Esophagus muscularis mucosa (tissue), 4 donors: Measurements from ENCODE around the gene GUCY2C. TPM values are rescaled to one million over a fixed set of nuclear protein-coding genes. Genes with fewer than 3 reads are reported as not detected.
A peak's percentile ranks its signal among the peaks of the same experiment; 100 is the strongest.
"Not testable (repeated sequence)": the region's sequence is repeated elsewhere in the genome, so short reads cannot be mapped to it uniquely, and the experiment has no call there.

Experiments
- DNase-seq: peaks from one replicate; pipeline ENCODE4 v3.0.0-alpha.2; 2017; ENCODE audit errors: extremely low spot score
- H3K27ac ChIP-seq, 4 donors: fragments of 200-600 bp; sonication (generic); replicated peaks in 1 of 4; 1 replicate in 3 of 4; 2 replicates in 1 of 4; pipeline ENCODE4 v1.5.1; 2016 to 2019; ENCODE audit warnings: mild to moderate bottlenecking in 1 of 4
- H3K27me3 ChIP-seq, 4 donors: fragments of 200-600 bp; sonication (generic); one replicate each; pipeline versions ENCODE4 v1.5.1 to v1.6.0; 2016 to 2019
- H3K36me3 ChIP-seq, 4 donors: fragments of 200-600 bp; sonication (generic); one replicate each; pipeline ENCODE4 v1.5.1; 2016 to 2019
- H3K4me1 ChIP-seq, 4 donors: fragments of 200-600 bp; sonication (generic); one replicate each; pipeline ENCODE4 v1.5.1; 2016 to 2019
- H3K4me3 ChIP-seq, 4 donors: fragments of 200-600 bp; sonication (generic); 1 replicate in 2 of 4; 2 replicates in 2 of 4; pipeline ENCODE4 v1.5.1; 2016 to 2019; ENCODE audit warnings: mild to moderate bottlenecking in 4 of 4, moderate library complexity in 1 of 4
- H3K9me3 ChIP-seq, 4 donors: fragments of 200-600 bp; sonication (generic); 1 replicate in 3 of 4; 2 replicates in 1 of 4; pipeline ENCODE4 v1.5.1; 2016 to 2019
- EP300 ChIP-seq: sonication (generic); formaldehyde crosslinking; IDR thresholded peaks from one replicate; pipeline ENCODE4 v1.6.1; 2017; ENCODE audit warnings: antibody characterized with exemption
- POLR2A ChIP-seq: fragments of 450-650 bp; IDR thresholded peaks from one replicate; pipeline ENCODE4 v1.6.1; 2017; ENCODE audit warnings: antibody characterized with exemption, moderate library complexity, mild to moderate bottlenecking, low read depth
- POLR2AphosphoS5 ChIP-seq, 2 donors: sonication (generic); formaldehyde crosslinking; IDR thresholded peaks; one replicate each; pipeline ENCODE4 v1.6.1; 2017; ENCODE audit warnings: antibody characterized with exemption in 2 of 2
- WGBS: methylation state at CpG from one replicate; pipeline ENCODE4 v1.1.5; 2018; 5-methylcytosine and 5-hydroxymethylcytosine counted together
- intact Hi-C: fragments of 100-400 bp; cut with DNase I; formaldehyde crosslinking; loops from one replicate; pipeline ENCODE4 v1.15.1; 2023
- total RNA-seq, 4 donors: library from RNA; depleted of rRNA; stranded (reverse); fragments of >200 nt; gene quantifications; one replicate each; pipeline versions ENCODE4 v1.1.0 to v1.2.1, GENCODE V29; 2016
- TF ChIP-seq, protein P1 (sequence below), 3 experiments: fragments of 200-600 bp in 2 of 3; fragments of 450-650 bp in 1 of 3; sonication (generic) in 2 of 3; IDR thresholded peaks; one replicate each; pipeline ENCODE4 v1.5.1; 2017 to 2019; ENCODE audit warnings: antibody characterized with exemption in 3 of 3, mild to moderate bottlenecking in 2 of 3, moderate library complexity in 1 of 3

GUCY2C gene
- total RNA-seq, 4 donors from 2014 or later = not detected

DNA sequence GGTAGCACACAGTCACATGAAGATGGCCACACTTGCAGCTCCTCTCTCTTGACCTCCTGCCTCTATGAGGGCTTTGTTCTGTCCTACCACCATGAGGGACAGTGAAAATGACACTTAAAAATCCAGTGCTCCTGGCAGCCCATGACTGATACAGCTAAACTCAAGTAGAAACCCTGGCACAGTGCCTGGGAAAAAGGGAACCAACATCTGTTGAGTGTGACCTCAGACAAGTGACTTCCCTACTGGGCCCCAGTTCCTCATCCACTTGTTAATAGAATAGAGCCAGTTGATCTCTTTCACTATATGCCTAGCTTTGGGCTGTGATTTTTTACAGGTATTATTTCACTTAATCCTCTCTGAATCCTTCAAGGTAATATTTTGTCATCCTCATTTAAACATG is 4.8 kb downstream of the GUCY2C start:
- H3K9me3 ChIP-seq = no peaks in the 10 kb centered on the region
- no peak overlapping the region for H3K27ac ChIP-seq
- DNase-seq = peak; percentile 93
- H3K36me3 ChIP-seq = no peaks in the 10 kb centered on the region
- no peaks in the 10 kb centered on the region for H3K4me1 ChIP-seq
- H3K4me3 ChIP-seq = no peak overlapping the region
- intact Hi-C loops = no loop called here
- no peak for TF ChIP-seq EP300
- TF ChIP-seq POLR2AphosphoS5 (IDR thresholded peaks at IDR 0.05) = no peak
- TF ChIP-seq, protein P1, sequence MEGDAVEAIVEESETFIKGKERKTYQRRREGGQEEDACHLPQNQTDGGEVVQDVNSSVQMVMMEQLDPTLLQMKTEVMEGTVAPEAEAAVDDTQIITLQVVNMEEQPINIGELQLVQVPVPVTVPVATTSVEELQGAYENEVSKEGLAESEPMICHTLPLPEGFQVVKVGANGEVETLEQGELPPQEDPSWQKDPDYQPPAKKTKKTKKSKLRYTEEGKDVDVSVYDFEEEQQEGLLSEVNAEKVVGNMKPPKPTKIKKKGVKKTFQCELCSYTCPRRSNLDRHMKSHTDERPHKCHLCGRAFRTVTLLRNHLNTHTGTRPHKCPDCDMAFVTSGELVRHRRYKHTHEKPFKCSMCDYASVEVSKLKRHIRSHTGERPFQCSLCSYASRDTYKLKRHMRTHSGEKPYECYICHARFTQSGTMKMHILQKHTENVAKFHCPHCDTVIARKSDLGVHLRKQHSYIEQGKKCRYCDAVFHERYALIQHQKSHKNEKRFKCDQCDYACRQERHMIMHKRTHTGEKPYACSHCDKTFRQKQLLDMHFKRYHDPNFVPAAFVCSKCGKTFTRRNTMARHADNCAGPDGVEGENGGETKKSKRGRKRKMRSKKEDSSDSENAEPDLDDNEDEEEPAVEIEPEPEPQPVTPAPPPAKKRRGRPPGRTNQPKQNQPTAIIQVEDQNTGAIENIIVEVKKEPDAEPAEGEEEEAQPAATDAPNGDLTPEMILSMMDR (IDR thresholded peaks at IDR 0.05) = no peak
- TF ChIP-seq POLR2A = no peak
- no peaks in the 10 kb centered on the region for H3K27me3 ChIP-seq

DNA sequence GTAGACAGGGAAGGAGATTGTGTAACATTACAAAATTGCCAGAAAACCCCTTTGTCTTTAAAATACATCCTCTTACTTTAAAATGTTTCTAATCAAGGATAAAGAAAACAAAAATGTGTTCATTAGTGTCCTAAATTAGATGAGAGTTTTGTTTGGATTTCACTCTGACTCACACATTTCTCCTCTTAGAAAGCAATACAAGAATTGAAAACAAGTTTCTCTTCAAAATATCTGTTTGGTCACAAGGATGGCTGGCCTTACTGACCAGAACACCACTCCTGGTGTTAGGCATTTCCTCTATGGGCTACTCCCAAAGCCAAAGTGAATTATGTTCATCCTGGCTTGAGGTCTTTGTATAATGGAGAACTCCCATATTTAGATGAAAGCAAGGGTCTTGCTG is 6.4 kb downstream of the GUCY2C start:
- no peak overlapping the region for H3K27ac ChIP-seq
- no peaks in the 10 kb centered on the region for H3K27me3 ChIP-seq
- intact Hi-C loops = no loop called here
- TF ChIP-seq EP300 = no peak
- TF ChIP-seq POLR2A = no peak
- no peak for TF ChIP-seq POLR2AphosphoS5 (IDR thresholded peaks at IDR 0.05)
- TF ChIP-seq, protein P1 (IDR thresholded peaks at IDR 0.05) = no peak
- H3K4me3 ChIP-seq = no peak overlapping the region
- H3K36me3 ChIP-seq = no peaks in the 10 kb centered on the region
- no peaks in the 10 kb centered on the region for H3K4me1 ChIP-seq
- no peaks in the 10 kb centered on the region for H3K9me3 ChIP-seq
- no peak for DNase-seq

DNA sequence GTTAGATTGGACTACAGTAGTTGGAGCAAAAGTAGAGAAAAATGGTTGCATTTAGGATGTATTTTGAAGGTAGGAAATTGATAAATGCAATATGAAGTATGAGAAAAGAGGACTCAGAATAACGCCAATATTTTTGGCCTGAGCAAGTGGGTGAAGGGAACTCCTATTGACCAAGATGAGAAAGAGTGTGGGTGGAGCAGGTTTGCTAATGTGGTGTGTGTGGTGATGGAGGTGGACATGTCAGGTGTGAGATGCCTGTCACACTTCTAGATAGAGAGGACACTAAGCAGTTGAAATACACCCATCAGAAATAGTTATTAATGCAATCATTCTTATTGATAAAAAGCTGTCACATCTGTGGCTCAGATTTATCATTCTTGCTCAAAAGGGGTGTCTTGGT is 7.3 kb downstream of the GUCY2C start:
- intact Hi-C loops = no loop called here
- WGBS = 97% methylated on average over 1 of the region's 1 CpG
- no peaks in the 10 kb centered on the region for H3K27me3 ChIP-seq

DNA sequence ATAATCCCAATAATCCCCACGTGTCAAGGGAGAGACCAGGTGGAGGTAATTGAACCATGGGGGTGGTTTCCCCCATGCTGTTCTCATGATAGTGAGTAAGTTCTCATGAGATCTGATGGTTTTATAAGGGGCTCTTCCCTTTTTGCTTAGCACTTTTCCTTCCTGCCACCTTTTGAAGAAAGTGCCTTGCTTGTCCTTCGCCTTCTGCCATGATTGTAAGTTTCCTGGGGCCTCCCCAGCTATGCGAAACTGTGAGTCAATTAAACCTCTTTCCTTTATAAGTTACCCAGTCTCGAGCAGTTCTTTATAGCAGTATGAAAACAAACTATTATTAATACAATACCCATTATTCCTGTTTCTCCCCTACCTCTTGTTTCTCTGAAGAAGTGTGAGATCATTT is 14.2 kb downstream of the GUCY2C start:
- DNase-seq, intact Hi-C loops: not testable (repeated sequence)
- WGBS = 82% methylated on average over 4 of the region's 4 CpGs

More for the DNA sequence above, 7.3 kb downstream of the GUCY2C start:
- Histone ChIP-seq H3K9me3 (no peaks in the 10 kb centered on the region), H3K4me1 (no peaks in the 10 kb centered on the region), H3K4me3 (no peak overlapping the region), H3K27ac (no peak overlapping the region), H3K36me3 (no peaks in the 10 kb centered on the region)
- TF ChIP-seq, protein P1 (IDR thresholded peaks at IDR 0.05) = no peak
- TF ChIP-seq POLR2AphosphoS5 (IDR thresholded peaks at IDR 0.05) (no peak), EP300 (no peak)
- no peak for DNase-seq

DNA sequence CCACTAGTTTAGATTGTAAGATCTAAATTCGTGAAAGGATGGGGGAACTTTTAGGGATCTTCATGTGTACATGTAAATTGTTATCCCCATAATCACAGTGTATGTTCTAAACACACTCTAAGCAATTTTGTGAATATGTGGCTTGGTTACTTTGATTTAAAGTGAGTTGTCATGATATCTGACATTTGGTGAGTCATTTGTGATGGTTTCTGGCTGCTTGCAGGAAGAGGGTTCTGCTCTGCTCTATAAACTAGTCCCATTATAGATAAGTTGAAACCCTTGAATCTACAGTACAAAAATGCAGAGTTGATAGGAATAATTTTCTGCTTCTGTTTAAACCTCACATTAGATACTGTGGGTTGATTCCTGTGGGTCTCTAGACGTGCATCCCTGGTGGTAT is 14.8 kb downstream of the GUCY2C start:
- intact Hi-C loops = no loop called here
- DNase-seq = no peak
- Histone ChIP-seq H3K4me1 (no peaks in the 10 kb centered on the region), H3K4me3 (no peak overlapping the region), H3K9me3 (no peaks in the 10 kb centered on the region), H3K27ac (no peak overlapping the region), H3K27me3 (no peaks in the 10 kb centered on the region), H3K36me3 (no peaks in the 10 kb centered on the region)
- 60% methylated on average over 2 of the region's 2 CpGs for WGBS
- TF ChIP-seq EP300 (no peak), POLR2AphosphoS5 (IDR thresholded peaks at IDR 0.05) (no peak), POLR2A (no peak)
- TF ChIP-seq, protein P1 (IDR thresholded peaks at IDR 0.05) = no peak

More for the DNA sequence above, 14.2 kb downstream of the GUCY2C start:
- H3K4me1 ChIP-seq, H3K27me3 ChIP-seq, H3K27ac ChIP-seq, H3K9me3 ChIP-seq, H3K36me3 ChIP-seq, H3K4me3 ChIP-seq: not testable (repeated sequence)
